ENCODE data around the gene ZNF135.
A peak's percentile ranks its signal among the peaks of the same experiment; 100 is the strongest.

ZNF135 gene

DNA sequence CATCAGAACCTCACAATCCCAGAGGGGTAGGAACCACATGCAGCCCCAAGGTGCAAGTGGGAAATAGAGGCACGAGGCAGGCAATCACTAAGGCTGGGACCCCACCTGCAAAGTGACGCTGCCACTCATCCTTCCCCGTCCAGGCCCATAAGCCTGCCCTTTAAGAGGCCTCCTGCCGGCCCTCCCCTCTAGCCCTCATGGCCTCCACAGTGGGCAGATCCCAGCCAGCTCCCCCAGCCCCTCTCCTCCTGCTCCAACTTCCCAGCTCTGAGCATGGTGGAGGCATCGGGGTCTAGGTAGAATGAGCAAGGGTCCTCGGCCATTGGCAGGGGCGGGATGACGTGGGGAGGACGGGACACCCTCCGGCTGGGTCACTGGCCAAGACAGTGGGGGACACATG lies 36.2 kb downstream of the ZNF135 start:
- DNase-seq (ENCODE audit: low read depth), result no peak

DNA sequence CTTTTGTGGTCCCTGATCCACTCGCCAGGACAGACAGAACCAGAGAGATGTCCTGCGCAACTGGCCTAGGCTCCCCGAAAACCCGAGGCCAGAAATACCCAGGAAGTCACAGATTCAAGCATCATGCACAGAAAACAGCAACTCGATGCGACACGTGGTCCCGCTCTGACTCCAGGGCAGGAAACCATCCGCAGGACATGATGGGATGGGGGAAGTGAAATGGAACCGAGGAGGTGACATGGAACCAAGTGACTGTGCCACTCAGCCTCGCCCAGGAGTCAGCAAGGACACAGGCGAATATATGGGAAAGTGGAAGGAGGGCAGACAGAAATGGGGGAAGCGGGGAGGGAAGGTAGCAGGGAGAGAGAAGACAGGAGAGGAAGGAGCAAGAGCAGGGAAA lies 37.8 kb downstream of the ZNF135 start:
- no peak for DNase-seq (ENCODE audit: low read depth)

DNA sequence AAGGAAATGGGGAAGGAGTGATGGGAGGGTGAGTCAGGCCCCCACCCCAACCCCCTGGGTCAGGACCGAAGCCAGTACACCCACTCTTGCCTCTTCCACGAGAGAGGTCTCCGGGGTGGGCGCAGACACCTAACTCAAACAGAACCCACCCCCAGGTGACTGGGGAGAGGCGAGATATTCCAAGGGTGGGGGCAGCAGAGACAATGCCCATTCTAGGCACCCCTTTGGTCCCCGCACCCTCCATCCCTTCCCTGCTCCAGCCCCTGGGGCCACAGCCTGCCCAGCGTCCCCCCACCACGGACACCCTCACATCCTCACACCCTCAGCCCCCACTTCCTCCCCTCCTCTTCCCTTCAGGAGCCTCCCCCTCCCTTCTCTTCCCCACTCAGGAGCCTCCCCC lies 38.3 kb downstream of the ZNF135 start:
- DNase-seq (ENCODE audit: low read depth), result no peak

DNA sequence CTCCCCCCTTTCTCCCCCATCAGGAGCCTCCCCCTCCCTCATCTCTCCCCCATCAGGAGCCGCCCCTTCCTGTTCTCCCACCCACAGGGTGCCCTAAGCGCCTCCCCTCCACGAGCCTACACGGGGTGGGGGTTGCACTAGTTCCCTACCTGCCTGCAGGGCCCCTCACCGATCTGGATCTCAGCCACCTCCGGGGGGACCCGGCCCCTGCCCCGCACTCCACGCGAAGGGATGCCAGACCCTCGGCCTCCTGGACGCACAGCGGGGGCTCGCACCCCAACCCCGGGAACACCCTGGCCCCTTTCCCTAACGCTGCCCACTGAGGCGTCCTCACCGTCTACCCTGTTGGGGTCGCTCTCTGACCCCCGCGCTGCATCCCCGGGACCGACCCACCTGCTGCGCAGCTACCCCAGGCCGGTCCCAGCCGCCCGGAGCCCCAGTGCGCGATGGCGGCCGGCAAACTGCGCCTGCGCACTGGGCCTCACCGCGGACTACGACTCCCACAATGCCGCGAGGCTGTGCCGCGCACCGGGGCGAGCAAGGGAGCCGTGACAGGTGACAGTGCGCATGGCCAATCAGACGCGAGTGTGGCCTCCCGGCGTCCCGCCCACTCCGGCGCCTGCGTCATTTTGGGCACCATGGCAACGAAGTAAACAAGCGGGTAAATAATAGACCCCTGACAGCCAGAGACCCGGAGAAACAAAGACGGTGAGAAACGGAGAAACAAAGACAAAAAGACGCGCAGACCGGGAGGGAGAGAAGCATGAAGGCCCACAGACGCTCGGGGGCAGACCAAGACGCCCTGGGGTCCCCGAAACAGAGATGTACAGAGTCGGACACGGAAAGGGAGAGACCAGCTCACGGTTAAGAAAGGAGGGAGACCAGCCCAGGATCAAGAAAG lies 38.9 kb downstream of the ZNF135 start, which contains the start of gene ZSCAN18:
Gene ZSCAN18 (minus strand): TSS at position 451 of the 901 bp plus-strand sequence. CDS start 7,964 bp downstream, outside the sequence.
- DNase-seq (ENCODE audit: low read depth), result peak; percentile 94

DNA sequence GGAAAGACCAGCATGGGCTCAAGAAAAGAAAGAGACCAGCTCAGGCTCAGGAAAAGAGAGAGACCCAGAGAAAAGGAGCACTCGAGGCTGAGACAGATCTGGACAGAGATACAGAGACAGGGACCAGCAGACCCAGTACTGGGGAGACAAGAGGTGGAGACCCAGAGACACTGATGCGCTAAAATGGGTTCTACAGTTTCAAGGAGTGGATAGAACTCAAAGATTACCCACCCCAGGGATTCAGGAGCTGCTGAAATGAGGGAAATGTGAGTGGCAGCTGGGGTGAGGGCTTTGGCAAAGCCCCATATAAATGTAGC lies 39.6 kb downstream of the ZNF135 start:
- DNase-seq (ENCODE audit: low read depth), result no peak

DNA sequence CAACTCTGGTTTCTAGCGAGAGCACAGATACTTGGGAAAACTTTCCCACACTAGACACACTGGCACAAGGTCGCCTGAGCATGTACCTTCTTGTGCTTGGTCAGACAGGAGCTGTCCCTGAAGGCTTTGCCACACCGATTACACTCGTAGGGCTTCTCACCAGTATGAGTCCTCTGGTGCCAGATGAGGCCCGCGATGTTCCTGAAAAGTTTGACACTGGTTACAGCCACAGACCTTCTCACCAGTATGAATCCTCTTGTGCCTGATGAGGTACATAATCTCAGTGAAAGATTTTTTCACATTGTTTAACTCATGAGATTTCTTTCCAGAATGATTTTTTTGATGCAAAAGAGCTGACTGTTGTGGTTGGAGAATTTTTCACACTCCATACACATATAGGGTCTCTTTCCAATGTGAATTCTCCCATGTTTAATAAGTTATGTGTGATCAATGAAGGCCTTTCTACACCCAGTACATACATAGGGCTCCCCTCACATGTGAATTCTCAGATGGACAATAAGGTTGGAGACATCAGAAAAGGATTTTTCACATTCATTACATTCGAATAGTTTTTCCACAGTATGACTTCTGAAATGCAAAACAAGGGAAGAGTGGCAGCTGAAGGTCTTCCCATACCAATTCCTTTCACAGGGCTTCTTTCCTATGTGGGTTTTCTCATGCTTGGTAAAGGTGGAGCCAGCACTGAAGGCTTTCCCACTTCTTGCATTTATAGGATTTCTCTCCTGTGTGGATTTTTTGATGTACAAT lies 48.9 kb downstream of the ZNF135 start:
- no peak for DNase-seq (ENCODE audit: low read depth)

DNA sequence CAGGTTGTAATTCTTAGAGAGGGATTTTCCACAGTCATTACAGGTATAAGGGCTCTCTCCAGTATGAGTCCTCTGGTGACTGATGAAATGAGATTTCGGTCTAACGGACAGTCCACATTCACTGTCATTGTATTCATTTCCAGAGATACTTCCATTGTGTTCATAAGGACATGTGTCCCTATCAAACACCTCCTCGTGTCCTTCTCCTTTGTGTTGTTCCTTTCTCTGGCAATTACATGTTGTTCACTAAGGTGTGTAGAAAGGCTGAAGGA lies 49.4 kb downstream of the ZNF135 start:
- DNase-seq (ENCODE audit: low read depth), result no peak

DNA sequence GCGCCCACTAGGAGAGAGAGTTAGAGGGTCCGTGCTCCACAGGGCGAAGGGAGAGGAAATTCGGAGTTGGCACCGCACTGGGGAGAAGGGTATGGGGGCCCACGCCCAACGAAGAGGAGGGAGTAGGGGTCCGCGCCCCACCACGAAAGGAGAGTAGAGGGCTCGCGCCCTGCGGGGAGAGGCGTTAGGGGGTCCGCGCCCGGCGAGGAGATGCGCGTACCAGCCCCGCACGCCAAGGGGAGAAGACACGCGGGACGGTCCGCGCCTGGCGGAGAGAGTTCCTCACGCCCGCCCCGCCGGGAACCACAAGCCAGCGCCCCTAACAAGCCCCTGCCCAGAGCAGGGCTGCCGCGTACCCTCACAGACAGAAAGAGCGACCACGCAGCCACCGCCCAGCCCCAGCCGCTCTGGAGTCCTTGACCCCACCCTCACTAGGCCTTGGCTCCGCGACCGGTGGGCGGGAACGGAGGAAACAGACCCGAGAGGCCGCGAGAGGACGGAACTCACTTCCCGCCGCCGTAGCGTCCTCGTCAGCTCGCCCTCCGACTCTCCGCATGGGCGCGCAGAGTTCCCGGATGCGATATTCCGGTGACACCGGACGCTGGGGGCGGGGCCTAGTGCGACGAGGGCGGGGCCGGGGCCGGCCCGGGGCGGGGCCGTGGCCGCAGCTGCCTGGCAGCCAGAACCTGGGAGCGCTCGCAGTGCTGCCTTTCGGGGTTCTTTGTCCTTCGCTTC lies 58.9 kb downstream of the ZNF135 start:
- no peak for DNase-seq (ENCODE audit: low read depth)

DNA sequence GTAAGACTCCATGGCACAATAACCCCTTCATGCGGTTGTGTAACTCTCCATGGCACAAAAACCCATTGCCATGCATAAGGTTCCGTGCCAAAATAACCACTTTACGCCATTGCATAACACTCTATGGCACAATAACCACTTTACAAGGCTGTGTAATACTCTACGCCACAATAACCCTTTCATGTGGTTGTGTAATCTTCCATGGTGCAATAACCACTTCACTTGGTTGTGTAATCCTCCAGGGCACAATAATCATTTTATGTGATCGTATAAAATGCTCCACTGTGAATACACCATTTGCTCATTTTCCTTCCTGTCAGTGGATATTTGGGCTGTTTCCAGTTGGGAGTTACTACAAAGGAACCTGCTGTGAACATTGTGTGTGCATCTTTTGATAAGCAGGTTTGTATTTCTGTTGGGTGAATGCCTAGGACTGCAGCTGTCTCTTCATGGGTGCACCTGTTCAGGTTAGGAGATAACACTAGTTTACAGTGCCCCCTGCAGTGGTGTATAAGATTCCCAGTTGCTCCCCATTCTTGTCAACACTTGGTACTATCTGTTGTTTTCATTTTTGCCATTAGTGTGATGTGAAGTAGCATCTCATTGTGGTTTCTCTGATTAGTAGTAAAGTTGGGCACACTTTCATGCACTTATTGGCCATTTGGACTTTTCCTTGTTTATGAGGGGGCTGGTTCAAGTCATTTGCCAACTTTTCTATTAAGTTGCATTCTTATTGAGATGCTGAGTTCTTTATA lies 60.1 kb downstream of the ZNF135 start:
- DNase-seq (ENCODE audit: low read depth), result no peak
